Suprapubic skin (tissue), 4 donors: ENCODE data around the gene FAM53A. TPM values are rescaled to one million over a fixed set of nuclear protein-coding genes. Genes with fewer than 3 reads are reported as not detected.
A peak's percentile ranks its signal among the peaks of the same experiment; 100 is the strongest.

ENCODE experiments used
- DNase-seq, 2 donors: peaks; one replicate each; pipeline ENCODE4 v3.0.0-alpha.2; 2019; ENCODE audit warnings: low spot score in 2 of 2
- H3K27ac ChIP-seq: fragments of 200-600 bp; sonication (generic); one replicate; pipeline ENCODE4 v1.5.1; 2019
- H3K27me3 ChIP-seq: fragments of 200-600 bp; sonication (generic); one replicate; pipeline ENCODE4 v1.5.1; 2019
- H3K36me3 ChIP-seq: fragments of 200-600 bp; sonication (generic); one replicate; pipeline ENCODE4 v1.5.1; 2019
- H3K4me1 ChIP-seq: fragments of 200-600 bp; sonication (generic); one replicate; pipeline ENCODE4 v1.5.1; 2019
- H3K4me3 ChIP-seq: fragments of 200-600 bp; sonication (generic); one replicate; pipeline ENCODE4 v1.5.1; 2019; ENCODE audit warnings: mild to moderate bottlenecking
- H3K9me3 ChIP-seq: fragments of 200-600 bp; sonication (generic); one replicate; pipeline ENCODE4 v1.5.1; 2019
- CTCF ChIP-seq, 2 donors: fragments of 200-600 bp in 1 of 2; fragments of 450-650 bp in 1 of 2; sonication (generic) in 1 of 2; IDR thresholded peaks; one replicate each; pipeline ENCODE4 v1.5.1; 2016 to 2019; ENCODE audit warnings: antibody characterized with exemption in 2 of 2, mild to moderate bottlenecking in 1 of 2, moderate library complexity in 1 of 2
- EP300 ChIP-seq: sonication (generic); formaldehyde crosslinking; IDR thresholded peaks from one replicate; pipeline ENCODE4 v1.6.1; 2017; ENCODE audit warnings: antibody characterized with exemption
- POLR2A ChIP-seq, 2 donors: fragments of 450-650 bp; IDR thresholded peaks; one replicate each; pipeline ENCODE4 v1.6.1; 2017; ENCODE audit warnings: antibody characterized with exemption in 2 of 2, mild to moderate bottlenecking in 2 of 2, moderate library complexity in 2 of 2
- POLR2AphosphoS5 ChIP-seq, 3 donors: sonication (generic); formaldehyde crosslinking; IDR thresholded peaks; one replicate each; pipeline ENCODE4 v1.6.1; 2017; ENCODE audit warnings: antibody characterized with exemption in 3 of 3
- WGBS: methylation state at CpG from one replicate; pipeline ENCODE4 v1.1.5; 2018; 5-methylcytosine and 5-hydroxymethylcytosine counted together
- total RNA-seq, 4 donors: library from RNA; depleted of rRNA; stranded (reverse); fragments of >200 nt; gene quantifications; one replicate each; pipeline ENCODE4 v1.1.0, GENCODE V29; 2016

The FAM53A gene
- total RNA-seq, 4 donors from 2014 or later: 2.2 to 8.0 (median 4.9) TPM

- WGBS: 72% methylated on average over 9 of the region's 9 CpGs
- TF ChIP-seq POLR2AphosphoS5 (IDR thresholded peaks at IDR 0.05) (no peak), EP300 (no peak), CTCF (IDR thresholded peaks at IDR 0.05) (no peak), POLR2A (IDR thresholded peaks at IDR 0.05) (no peak)
- H3K4me3 ChIP-seq: no peak overlapping the region
- no peak for DNase-seq
- no peaks in the 10 kb centered on the region for H3K27me3 ChIP-seq
- H3K36me3 ChIP-seq: peaks cover 15% of the 10 kb centered on the region
- H3K9me3 ChIP-seq: no peaks in the 10 kb centered on the region
- peaks cover 81% of the 10 kb centered on the region for H3K4me1 ChIP-seq
- peak overlapping the region; percentile 5 for H3K27ac ChIP-seq
These were observed 30.3 kb upstream of the FAM53A start for GRCh38 chr4:1714303-1715001.

GRCh38 chr4:1713003-1713851 is 29.1 kb upstream of the FAM53A start:
- H3K4me3 ChIP-seq: peak overlapping the region; percentile 87
- H3K4me1 ChIP-seq: peaks cover 78% of the 10 kb centered on the region
- H3K27me3 ChIP-seq: no peaks in the 10 kb centered on the region
- H3K9me3 ChIP-seq: no peaks in the 10 kb centered on the region
- peak overlapping the region; percentile 99 for H3K27ac ChIP-seq
- H3K36me3 ChIP-seq: peaks cover 15% of the 10 kb centered on the region
- TF ChIP-seq POLR2A (IDR thresholded peaks at IDR 0.05): no peak
- no peak for TF ChIP-seq CTCF (IDR thresholded peaks at IDR 0.05)
- no peak for TF ChIP-seq POLR2AphosphoS5 (IDR thresholded peaks at IDR 0.05)
- TF ChIP-seq EP300: no peak
- DNase-seq: no peak
- 16% methylated on average over 32 of the region's 35 CpGs for WGBS

- H3K4me1 ChIP-seq: peaks cover 71% of the 10 kb centered on the region
- 0% methylated on average over 44 of the region's 98 CpGs for WGBS
- TF ChIP-seq POLR2AphosphoS5 (IDR thresholded peaks at IDR 0.05): peak in 2 of 3 donors; percentile 11 to 71
- TF ChIP-seq POLR2A (IDR thresholded peaks at IDR 0.05): peak; percentile 62 to 71
- TF ChIP-seq EP300: no peak
- TF ChIP-seq CTCF (IDR thresholded peaks at IDR 0.05): no peak
- H3K9me3 ChIP-seq: no peaks in the 10 kb centered on the region
- peak; percentile 98 for DNase-seq
- peak within 1 kb of the TSS; percentile 99 for H3K27ac ChIP-seq
- H3K4me3 ChIP-seq: peak within 1 kb of the TSS; percentile 87
- H3K36me3 ChIP-seq: peaks cover 8% of the 10 kb centered on the region
- H3K27me3 ChIP-seq: no peaks in the 10 kb centered on the region
These were observed 28.3 kb upstream of the FAM53A start, which contains the start of gene SLBP for GRCh38 chr4:1712216-1713002. SLBP (minus strand) TSS chr4:1712319; CDS start chr4:1712188, 131 bp downstream.

- WGBS: 0% methylated on average over 7 of the region's 85 CpGs
- peaks cover 65% of the 10 kb centered on the region for H3K4me1 ChIP-seq
These were observed 27.6 kb upstream of the FAM53A start for GRCh38 chr4:1711571-1712215.

GRCh38 chr4:1711055-1711570 is 27.0 kb upstream of the FAM53A start:
- Histone ChIP-seq H3K36me3 (peaks cover 7% of the 10 kb centered on the region), H3K27me3 (no peaks in the 10 kb centered on the region), H3K4me3 (peak overlapping the region; percentile 87), H3K27ac (peak overlapping the region; percentile 99), H3K9me3 (no peaks in the 10 kb centered on the region), H3K4me1 (peaks cover 60% of the 10 kb centered on the region)
- WGBS: 10% methylated on average over 22 of the region's 22 CpGs
- TF ChIP-seq POLR2A (IDR thresholded peaks at IDR 0.05) (no peak), POLR2AphosphoS5 (IDR thresholded peaks at IDR 0.05) (no peak), EP300 (no peak), CTCF (IDR thresholded peaks at IDR 0.05) (no peak)
- DNase-seq: no peak

More at GRCh38 chr4:1711571-1712215, 27.6 kb upstream of the FAM53A start:
- Histone ChIP-seq H3K27ac (peak overlapping the region; percentile 99), H3K4me3 (peak overlapping the region; percentile 87), H3K36me3 (peaks cover 3% of the 10 kb centered on the region), H3K9me3 (no peaks in the 10 kb centered on the region), H3K27me3 (no peaks in the 10 kb centered on the region)
- no peak for TF ChIP-seq POLR2A (IDR thresholded peaks at IDR 0.05)
- no peak for DNase-seq
